Bone marrow (tissue), 2 donors: ENCODE results near the gene GNB1L.
"Not testable (repeated sequence)": the region's sequence is repeated elsewhere in the genome, so short reads cannot be mapped to it uniquely, and the experiment has no call there.

Experiments
- DNase-seq, 2 donors: peaks; one replicate each; lab custom pipeline; 2025; lab: John Stamatoyannopoulos, UW

The GNB1L gene

DNA sequence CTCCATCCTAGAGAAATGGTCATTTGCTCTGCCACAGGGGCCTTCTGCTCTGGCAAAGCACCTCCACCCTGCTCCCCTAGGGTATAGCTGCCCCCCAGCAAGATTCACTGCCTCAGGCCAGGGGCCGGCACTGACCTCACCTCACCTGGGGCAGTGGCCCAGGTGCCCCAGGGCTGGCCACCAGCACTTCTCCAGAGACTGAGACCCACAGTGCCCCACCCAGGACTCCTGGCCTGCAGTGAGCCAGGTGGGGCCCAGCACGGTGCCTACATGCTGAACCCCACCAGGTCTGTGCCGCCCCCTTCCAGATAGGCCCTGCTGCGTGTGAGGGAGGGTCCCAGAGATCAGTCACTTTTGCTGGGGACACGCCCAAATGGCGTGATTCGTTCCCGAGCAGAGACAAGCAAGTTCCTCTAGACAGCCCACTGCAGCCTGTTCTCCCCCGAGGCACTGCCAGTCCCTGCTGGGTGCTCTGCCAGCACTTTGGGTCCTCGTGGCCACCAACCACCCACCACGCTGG is 10.8 kb downstream of the GNB1L start:
- no peak for DNase-seq

DNA sequence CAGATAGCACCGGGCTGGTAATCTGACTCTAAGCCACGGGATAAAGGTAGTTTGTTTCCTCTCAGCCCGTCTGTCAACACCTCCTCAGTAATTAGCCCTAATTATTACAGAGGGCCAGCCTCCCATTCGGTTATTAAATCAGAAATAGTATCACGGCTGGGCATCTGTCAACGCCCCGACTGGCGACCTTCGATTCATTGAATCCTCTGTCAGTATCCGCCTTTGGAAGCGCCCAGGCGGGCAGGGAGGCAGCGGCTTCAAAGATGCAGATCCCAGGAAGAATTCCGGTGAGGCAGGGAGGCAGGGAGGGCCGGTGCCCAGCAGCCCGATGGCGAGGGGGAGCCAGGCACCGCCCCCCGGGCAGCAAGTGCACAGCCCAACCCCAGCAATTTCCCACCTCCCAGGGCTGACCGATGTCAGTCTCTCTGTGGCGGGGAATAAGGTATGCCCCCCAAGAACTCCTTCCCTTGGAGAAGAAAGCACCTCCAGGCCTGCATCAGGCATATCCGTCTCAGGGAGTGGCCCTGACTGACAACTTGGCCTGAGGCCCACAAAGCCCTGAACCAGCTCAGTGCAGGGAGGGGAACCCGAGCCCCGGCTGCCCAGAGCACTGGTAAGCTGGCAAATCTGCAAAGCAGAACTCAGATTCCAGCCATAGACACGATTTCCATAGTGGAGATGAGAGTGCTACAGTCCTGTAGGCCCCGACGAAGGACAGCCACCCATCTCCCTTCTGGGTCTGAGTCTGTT is 11.4 kb downstream of the GNB1L start:
- DNase-seq: no peak

DNA sequence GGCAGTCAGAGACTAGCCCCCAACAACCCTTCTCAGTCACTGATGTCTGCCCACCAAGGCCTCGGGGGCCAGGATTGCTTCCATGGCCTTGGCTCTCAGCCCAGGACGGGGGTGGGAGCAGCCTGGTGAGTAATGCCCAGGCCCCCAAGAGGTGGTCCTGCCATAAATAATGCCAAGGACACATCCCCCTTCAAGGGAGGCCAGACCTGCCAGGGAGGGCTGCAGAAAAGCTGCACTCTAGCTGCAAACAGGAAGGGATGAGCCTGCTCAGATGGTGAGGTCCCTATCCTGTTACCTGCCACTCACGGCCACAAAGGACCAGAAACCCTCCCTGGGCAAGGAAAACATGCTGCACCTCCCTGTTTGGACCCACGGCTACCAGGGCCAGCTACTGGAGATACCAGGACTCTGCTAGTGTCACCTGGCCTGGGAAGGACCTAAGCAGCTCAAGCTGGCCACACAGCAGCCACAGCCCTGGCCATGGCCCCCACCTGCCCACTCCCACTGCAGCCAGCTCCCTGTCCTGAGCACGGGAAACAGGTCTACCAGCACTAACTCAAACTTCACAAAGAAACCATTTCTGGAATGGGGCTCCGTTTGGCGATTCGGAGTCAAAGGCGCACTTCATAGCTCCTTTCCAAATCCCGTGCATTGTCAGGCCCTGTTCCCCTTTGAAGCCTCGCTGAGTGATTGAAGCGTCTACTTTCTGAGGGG is 12.1 kb downstream of the GNB1L start:
- no peak for DNase-seq

DNA sequence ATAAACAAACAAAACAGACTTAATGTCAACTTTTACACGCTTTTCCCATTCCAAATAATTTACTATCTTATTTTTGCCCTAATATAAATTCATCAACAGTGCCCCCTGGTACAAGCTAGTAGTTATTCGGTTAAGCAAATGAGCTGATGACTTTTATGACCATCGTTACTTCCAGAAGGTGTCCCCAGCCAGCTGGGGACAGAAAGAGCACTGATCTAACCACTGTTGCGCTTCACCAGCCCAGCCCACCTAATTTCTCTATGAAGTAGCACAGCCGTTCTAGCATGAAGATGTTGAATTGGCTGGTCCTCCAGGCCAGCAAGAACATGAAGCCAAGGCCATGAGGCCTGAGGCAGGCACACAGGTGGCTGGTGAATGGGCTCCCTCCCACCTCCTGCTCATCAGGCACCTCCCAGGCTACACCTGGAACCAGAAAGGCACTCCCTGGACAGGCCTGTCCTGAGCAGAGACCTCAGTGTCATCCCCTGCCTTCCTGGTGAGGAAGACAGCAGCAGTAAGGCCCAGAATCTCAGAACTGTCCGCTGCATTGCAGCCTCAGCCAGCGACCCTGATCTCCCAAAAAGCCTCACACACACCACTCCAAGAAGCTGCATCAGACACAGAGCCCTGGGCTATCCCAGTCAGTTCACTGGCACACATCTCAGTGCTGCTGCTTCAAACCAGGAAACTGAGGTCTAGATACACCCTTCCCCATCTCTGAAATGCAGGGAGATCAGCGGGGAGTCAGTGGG is 12.9 kb downstream of the GNB1L start:
- no peak for DNase-seq

DNA sequence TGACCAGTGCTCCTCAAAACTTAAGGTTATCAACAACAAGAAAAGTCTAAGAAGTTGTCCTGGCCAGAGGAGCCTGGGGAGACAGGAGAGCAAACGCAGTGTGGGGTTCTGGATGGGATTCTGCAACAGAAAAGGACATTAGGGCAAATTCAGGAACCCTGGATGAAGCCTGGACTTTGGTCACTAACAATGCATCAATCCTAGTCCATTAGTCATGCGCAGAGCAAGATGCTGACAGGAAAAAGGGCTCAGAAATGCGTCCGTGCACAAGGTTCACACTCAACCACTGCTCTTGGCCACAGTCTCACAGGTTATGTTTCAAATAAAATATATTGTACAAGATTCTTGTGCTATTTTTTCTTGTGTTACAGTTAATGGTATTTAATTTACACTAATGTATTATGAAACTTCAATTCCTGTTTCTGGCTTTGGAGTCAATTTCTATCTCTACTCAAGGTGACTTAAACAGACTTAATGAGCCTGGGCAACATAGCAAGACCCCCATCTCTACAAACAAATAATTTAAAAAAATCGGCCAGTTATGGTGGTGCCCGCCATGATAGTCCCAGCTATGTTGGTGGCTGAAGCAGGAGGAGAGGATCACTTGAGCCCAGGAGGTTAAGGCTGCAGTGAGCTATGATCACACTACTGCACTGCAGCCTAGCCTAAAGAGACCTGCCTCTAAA is 13.6 kb downstream of the GNB1L start:
- DNase-seq: no peak

DNA sequence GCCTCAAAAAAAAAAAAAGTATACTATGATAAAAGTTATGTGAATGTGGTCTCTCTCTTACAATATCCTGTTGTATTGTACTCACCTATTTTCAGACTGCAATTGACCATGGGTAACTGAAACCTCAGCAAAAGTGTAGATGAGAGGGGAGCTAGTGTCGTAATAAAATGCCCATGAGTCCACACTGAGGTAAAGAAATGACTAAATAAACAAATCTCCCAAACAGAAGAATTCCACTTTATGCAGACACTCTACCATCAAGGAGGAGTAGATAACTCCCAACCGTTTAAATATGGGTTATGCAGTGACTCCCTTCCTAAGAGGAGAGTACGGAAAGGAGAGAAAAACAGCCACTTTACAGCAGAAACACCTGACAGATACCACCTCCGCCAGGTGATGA is 14.6 kb downstream of the GNB1L start:
- no peak for DNase-seq

DNA sequence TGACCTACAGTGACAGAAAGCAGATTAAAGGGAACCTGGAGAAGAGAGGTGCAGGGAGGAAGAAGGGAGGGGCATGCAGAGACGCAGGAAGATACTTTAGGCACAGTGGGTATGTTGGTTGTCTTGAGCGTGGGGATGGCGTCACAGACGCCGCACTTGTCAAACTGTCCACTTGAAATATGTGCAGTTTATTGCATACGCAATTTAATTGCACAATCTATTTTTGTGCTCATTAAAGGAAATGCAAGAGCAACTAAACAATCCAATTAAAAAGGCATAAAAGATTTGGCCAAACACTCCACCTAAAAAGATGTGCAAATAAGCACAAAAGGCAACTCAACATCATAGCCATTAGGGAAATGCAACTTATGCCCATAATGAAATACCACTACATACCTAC is 16.8 kb downstream of the GNB1L start:
- DNase-seq: no peak

DNA sequence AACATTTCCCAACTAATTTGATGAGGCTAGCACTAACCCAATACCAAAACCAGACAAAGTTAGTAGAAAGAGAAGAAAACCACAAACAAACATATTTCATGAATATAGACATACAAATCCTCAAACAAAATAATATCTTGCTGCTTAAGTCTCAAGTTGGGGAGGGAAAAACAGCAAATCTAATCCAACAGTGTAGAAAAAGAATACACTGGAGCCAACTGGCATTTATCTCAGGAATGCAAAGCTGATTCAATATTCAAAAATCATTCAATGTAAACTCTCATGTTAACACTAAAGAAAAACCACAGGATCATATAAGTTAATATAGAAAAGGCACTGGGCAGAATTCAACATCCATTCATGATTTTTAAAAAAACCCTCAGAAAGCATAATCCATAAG is 18.2 kb downstream of the GNB1L start:
- DNase-seq: no peak

DNA sequence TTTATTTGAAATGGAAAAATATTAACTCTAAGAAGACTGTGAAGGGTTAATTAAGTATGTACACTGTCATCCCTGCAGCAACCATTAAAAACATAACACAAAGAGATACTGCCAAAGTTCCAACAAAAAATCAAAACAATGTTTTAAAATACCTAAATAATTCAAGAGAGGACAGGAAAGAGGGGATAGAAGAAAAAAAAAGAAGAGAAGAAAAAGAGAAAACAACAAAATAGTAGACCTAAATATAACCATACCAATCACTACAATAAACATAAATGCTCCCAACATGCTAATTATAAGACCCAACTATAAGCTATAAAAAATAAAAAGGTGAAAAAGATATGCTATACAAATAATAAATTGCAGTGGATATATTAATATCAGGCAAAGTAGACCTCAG is 20.1 kb downstream of the GNB1L start:
- DNase-seq: no peak

DNA sequence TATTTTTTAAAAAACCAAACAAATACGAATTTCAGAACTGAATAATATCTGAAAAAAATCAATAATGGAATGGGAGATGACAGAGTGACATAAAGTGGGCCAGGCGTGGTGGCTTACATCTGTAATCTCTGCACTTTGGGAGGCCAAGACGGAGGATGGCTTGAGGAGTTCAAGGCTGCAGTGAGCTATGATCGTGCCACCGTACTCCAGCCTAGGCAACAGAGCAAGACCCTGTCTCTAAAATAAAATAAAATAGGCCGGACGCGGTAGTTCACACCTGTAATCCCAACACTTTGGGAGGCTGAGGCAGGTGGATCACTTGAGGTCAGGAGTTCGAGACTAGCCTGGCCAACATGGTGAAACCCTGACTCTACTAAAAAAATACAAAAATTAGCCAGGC is 21.3 kb downstream of the GNB1L start:
- not testable (repeated sequence) for DNase-seq

DNA sequence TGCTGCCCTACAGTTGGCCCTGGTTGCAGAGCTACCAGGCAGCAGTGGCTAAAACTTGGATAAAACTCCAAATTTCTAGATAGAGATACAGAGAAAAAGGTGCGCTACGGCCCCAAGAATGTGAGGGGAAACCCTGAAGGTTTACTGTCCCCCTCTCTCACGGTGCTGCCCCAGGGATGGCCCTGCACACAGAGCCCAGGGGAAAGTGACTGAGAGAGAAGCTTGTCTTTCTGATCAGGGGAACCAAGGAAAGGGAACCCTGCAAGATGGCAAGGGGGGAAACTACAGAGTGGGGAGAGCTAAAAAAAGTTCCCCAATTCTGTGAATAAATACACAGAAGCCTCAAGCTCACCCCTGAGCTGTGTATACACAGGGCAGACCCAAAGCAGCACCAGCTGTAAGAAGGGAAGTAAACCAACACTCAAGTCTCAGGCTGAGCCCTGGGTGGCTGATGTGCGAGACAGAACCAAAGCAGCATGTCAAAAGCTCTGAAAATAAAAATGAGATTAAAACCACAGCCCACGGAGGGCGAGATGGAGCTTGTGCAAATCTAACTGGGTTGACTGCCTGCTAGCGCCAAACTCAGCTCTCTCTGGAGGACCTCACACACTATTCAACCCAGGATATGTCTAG is 22.1 kb downstream of the GNB1L start:
- no peak for DNase-seq

DNA sequence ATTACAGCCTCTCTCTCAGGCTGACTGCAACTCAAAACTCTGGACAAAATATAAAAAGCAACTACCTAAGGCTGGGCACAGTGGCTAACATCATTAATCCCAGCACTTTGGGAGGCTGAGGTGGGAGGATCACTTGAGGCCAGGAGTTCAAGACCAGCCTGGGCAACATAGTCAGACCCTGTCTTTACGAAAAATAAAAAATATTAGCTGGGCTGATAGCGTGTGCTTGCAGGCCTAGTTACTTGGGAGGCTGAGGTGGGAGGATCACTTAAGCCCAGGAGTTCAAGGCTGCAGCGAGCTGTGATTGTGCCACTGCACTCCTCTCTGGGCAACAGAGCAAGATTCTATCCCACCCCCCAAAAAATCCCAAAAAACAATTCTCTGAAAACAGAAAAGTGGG is 22.7 kb downstream of the GNB1L start:
- DNase-seq: not testable (repeated sequence)

DNA sequence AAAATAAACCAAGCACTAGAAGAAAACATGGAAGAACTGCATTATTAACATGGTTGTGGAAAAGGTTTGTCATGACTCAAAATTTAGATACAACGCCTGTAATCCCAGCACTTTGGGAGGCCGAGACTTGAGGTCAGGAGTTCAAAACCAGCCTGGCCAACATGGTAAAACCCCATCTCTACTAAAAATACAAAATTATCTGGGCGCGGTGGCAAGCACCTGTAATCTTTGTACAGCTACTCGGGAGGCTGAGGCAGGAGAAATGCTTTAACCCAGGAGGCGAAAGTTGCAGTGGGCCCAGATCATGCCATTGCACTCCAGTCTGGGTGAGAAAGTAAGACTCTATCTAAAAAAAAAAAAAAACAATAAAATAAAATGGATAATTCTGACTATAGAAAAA is 23.7 kb downstream of the GNB1L start:
- no peak for DNase-seq

DNA sequence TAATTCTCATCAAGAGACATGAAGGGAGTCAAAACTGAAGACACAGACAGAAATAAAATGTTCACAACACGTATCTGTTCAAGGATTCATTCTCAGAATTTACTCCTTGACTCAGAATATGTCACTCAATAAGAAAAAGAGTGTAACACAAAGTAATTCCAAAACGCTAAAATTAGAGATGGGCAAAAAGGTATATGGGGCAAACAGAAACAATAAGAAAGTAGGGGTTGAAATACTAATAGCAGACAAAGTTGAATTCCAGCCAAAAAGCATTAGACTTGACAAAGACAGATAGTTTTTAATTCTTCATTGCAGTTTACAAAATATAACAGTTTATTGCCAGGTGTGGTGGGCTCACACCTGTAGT is 26.7 kb downstream of the GNB1L start:
- no peak for DNase-seq

DNA sequence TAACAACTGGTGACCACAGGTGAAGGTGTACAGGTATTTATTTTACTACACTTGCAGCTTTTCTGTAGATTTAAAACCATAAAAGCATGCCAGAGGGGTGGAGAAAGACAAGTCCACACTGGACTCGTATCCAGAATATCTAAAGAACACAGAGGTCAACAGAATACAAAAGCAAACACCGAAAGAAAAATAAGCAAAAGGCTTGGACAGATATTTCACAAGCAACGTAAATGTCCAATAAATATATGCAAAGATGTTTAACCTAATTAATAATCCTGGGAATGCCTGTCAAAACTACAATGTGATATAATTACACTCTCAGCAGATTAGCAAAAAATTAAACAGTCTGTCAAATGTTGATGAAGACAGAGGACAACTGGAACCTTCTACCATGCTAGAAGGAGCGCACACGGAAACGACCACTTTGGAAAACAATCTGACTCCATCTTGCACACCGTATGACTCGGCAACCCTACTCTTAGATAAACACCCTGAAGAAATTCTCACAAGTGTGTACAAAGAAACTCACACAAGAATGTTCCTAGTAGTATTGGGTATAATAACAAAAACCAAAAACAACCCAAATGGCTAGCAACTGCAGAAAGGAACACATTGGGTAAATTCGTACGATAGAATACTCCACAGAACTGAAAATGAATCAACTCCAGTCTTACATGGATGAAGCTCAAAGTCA is 27.2 kb downstream of the GNB1L start:
- no peak for DNase-seq

DNA sequence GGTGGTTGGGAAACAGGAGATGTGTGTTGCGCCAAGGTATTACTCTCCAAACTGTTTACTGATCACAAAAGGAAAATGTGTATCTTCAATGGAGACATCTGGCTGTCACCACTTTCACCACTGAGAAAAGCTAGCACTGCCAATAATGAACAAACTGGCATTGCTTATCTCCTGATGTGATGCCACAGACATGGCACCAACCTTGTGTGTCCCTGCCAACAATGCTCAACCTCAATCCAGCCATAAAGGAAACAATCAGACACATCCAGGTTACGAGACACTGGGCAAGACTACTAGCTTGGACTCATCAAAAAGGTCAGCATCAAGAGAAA is 28.1 kb downstream of the GNB1L start:
- no peak for DNase-seq

DNA sequence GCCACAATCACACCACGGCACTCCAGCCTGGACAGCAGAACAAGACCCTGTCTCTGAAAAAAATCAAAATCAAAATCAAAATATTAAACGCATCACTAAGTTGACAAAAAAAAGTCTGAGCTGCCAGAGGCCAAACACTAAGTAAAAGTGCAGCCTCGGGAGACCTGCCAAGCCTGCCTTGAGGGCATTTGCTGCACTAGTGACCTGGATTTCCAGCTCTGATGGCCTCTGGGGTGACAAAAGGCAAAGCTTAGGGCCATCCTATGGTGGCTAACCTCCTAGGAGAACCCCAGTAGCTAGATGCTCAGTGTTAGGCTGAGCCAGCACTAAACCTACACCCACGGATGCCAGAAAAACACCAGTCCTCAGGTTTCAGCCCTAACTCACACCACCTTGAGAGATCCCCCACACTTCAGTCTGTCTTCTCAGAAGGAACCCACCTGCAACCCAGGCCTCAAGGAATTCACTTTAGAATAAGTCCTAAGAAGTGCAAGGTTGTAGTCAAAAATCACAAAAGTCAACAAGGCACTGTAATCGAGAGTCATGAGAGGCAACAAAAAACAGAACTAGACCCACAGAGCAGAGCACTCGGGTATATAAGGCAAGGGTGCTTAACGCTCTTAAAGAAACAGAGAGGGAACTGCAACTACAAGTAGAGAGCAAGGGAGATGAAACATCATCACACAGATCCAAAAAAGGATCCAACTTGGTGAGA is 28.6 kb downstream of the GNB1L start:
- no peak for DNase-seq

DNA sequence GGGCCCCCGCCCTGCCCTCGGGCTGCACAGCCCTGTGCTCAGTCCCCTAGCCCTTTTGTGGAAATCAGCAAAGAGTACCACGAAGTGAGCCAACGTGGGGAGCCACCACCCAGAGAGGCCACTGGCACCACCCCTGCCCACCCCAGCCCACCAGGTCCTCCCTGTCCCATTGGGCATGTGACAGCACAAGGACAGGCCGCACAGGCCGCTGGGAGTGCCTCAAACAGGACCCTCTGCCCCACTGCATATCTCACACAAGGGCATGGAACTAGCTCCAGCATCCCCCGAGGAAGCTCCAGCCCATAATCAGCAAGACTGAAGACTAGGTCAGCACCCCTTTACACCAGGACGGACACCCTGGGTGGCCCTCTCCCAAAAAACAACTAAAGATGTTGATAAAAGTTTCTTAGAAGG is 29.7 kb downstream of the GNB1L start:
- no peak for DNase-seq

DNA sequence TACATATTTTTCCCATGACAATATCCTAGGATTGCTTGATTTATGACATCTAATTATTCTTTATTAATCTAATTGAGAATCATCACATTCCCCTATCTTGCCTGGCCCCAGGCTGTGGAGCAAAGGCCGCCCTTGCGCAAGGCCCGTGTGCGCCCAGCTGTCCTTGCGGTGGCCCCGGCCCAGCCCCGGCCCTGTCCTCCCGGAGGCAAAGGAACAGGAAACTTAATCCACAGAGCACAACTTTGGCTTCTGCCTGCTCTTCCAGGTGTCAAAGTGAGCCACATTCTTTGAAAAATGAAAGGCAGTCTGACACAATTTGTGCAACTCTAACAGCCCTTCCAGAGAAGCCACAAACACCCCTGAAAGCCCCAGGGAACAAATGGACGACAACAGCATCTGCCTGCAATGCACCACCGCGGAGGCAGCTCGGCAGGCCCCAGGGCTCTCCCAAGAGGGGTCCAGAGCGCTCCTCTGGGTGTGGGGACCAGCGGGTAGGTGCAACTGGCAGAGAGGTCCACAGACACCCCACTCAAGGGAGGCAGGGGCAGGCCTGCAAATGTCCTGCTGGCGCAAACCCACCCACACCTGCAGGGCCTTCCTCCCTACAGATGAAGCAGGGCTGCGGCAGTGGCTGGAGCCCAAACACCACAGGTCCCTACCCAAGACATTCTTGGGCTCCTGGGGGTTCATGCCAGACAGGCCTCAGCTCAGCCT is 30.3 kb downstream of the GNB1L start:
- DNase-seq: no peak

DNA sequence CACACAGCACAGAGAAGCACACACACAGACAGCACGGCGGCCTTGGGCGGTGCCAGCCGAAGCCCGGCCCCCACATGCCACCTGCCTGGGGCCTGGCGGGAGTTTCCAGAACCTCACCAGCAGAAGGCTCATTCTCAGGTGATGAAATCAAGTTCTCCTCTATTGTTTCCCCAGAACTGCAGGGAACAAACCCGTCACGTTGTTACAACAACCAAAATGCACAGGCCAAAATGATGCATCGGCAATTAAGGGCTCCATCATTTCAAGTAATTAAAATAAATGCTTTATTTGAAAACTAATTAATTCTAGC is 30.8 kb downstream of the GNB1L start:
- no peak for DNase-seq
